HG03469 (cell line): ENCODE results near the gene EBP.

Source experiments
- ATAC-seq: cut with Tn5 transposase; IDR thresholded peaks from one replicate; pipeline ENCODE4 v1.9.1; 2021; ENCODE audit warnings: mild to moderate bottlenecking, moderate library complexity, moderate number of reproducible peaks; ENCODE audit not compliant: unreplicated experiment

EBP gene

DNA sequence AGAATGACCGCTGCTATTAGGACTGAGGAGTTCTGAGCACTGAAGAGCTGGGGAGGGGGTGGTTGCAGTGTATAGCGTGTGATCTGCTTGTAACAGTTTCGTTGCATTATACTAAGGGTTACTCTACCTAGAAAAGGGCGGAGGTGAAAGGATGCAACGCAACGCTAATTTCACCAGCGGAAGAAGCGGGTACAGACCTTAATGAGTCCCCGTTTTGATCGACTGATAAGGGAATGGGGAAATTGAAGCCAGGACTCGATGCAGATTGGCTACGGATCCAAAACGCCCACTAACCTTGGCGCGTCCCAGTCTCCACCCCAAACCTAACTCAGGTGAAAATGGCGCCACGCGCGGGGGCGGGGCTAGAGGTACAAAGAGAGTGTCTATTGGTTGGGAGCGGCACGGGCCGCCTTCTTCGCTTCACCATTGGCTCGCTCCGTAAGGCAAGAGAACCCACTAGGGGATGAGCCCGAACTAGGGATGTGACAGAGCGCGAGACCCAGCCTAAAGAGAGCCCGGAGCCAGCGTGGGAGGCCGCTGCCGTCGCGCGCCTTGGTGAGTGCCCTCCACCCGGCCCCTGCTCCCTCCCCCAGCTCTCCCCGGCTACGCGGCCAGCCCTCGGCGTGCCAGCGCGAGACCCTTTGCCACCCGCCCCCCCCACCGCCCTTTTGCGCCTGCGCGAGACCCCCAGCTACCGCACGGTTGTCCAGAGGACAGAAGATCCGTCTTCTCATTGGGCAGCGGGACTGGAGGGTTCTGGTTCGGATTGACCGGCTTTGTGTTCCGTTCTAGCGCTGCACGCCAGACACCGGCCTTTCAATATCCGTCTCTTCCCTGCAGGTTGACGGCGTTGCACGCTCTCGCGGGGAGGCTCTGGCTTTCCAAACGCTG lies at the start of gene EBP:
EBP (plus strand) TSS at position 456 of the 891 bp plus-strand sequence. CDS start 1,964 bp downstream, outside the sequence.
- peak; percentile 96 for ATAC-seq

DNA sequence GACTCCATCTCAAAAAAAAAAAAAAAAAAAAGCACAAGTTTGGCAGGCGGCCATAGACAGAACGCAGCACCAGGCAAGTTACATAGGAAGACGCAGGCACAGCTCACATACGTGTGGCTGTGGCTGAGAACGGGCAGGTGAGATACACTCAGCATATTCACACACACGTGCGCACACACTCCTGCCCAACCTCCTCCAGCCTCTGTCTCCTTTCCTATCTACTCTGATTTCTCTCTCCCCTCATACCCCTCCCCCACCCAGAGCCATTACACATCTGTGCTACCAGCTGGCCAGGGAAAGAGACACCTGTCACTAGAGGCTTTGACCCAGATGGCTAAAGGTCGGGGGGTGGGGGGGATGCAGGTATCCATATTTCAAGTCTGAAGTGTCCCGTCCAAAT lies 49.4 kb upstream of the EBP start:
- ATAC-seq = no peak

DNA sequence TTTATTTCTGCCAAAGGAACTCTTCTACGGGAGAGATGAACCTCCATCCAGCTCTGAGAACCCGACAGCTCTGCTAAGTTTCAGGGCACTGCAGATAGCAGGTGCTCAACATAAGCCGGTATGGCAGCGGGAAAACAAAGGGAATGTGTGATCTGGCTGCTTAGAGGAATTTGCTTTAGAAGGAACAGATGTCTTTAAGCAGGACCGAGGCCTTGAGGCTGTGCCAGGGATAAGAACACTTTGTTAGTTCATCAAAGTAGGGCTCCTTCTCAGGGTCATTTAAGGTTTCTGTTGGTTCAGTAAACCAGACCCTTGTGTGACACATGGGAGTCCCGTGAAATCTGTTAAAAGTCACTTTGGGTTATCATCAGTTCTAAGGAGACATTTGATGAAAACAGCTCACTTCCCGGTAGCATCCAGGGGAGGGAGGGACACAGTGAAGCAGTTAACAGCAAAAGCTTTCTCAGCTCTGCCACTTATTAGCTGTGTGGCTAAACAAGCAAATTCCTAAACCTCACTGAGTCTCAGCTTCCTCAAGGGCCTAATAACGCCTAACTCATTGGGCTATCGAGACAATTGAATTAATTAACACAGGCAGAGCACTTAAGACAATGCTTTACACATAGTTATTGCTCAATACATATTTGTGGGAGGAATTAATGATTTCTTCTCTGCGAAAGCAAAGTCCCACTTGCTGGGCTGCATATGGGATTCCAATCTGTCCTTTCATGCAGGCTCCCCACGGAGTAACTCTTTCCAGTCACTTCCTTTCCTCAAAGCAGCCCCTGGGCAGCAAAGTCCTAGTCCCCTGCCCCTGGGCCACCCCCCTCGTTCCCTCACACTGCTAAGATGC lies 48.5 kb upstream of the EBP start:
- no peak for ATAC-seq

DNA sequence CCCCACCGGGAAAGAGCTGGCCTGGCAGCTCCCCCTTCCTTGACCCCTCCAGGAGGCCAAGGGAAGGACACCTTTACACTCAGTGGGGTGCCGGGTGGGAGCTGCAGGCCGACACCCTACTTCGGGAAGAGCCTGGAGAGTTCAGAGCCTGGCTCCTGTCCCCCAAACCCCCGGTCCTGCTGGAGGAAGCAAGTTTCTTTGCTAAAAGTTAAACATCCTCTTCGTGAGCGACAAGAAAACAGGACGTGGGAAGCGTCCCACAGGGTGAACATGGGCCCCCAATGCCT lies 48.0 kb upstream of the EBP start:
- ATAC-seq = no peak

DNA sequence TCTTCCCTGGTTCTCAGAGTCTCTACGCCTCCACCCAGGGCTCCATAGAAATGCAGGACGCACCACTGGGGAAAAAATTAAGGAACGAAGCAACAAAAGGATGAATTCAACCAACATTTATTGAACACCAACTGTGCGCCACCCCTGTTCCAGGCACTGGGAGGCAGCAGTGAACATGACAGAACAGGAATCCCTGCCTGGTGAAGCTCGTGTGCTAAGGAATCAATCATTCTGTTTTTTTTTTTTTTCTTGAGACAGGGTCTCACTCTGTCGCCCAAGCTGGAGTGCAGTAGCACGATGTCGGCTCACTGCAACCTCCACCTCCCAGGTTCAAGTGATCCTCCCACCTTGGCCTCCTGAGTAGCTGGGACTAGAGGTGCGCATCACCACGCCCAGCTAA lies 47.5 kb upstream of the EBP start:
- no peak for ATAC-seq

DNA sequence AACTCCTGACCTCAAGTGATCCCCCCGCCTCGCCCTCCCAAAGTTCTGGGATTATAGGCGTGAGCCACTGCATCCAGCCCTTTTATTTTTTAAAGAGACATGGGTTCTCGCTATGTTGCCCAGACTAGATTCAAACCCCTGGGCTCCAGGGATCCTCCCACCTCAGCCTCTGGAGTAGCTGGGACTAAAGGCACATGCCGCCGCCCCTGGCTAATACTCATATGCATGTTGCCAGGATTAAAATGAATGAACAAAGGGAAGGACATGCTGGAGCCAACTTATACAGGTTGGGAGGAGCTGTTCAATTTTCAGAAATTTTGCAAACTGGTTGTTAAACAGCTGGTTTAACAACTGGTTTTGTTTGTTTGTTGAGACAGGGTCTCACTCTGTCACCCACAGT lies 47.0 kb upstream of the EBP start:
- ATAC-seq = no peak

DNA sequence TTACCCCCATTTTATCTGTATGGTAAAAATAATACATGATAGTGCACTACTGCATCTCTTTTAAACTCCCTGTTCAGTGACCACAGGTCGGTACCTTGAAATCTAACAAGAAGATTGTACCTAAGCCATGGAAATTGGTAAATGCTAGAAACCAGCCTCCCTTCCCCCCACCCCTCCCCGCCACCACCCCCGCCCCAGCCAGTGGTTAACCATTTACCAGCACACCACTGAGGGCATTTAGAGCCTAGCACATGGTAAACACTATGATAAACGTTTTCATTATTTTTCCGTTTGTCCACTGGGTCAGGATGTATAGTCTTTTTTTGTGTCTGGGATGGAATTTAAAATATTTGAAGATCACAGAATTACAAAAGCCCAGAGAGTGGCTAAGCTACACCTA lies 46.3 kb upstream of the EBP start:
- ATAC-seq = no peak

DNA sequence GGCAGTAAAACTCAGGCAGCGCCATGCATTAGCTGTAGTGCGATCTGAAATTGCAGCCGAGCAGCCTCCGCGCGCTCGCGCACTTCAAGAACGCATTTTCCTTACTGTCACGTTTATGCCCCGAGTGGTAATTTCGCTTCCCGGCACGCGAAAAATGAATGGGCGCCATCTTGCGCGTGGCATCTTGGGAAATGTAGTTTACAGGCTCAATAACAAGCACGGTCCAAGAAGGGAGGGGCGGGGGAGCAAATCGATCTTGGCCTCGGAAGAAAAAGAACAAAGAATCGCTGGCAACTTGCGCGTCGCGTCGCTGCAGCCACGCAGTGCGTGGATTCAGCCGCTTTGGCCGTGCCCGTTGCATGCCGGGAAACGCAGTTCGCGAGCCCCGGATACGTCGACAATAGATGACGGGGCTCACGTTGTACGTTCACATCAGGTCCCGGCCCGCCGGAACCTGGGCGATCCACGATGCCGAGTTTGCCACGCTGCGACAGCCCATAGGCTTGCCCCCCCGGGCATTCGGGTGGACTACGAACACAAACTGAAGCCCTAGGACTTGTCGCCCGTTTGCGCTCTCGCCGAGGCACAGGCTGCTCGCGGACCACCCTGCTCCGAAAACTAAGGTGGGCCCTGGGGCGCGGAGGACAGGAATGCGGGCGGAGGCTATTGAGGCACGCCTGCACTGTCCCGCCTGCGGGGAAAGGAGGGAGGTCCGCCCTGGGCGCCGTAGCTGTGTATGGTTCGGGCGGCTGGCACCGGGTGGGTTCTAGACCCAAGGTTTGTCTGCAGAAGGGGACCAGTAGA lies 45.6 kb upstream of the EBP start, which contains the start of gene FTSJ1:
FTSJ1 (plus strand) TSS at position 426 of the 804 bp plus-strand sequence. CDS start 1,849 bp downstream, outside the sequence.
- ATAC-seq = peak; percentile 78

DNA sequence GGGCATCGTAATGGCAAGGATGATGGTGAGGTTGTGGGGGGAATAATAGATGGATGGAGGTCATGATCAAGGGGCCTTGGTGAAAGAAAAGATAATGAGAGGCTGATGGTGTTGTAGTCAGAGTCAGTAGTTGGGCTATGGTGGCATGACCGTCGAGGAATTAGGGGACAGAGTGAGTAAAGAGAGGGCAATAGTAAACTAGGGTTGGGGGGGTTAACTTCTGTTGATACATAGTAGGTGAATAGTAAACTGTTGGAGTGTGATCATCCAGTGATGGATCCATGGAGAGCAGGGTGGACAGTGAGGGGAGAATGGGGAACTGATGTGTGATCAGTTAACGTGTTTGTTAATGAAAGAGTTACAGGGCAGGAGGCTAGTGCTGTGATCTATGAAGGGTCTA lies 44.7 kb upstream of the EBP start:
- ATAC-seq = no peak

DNA sequence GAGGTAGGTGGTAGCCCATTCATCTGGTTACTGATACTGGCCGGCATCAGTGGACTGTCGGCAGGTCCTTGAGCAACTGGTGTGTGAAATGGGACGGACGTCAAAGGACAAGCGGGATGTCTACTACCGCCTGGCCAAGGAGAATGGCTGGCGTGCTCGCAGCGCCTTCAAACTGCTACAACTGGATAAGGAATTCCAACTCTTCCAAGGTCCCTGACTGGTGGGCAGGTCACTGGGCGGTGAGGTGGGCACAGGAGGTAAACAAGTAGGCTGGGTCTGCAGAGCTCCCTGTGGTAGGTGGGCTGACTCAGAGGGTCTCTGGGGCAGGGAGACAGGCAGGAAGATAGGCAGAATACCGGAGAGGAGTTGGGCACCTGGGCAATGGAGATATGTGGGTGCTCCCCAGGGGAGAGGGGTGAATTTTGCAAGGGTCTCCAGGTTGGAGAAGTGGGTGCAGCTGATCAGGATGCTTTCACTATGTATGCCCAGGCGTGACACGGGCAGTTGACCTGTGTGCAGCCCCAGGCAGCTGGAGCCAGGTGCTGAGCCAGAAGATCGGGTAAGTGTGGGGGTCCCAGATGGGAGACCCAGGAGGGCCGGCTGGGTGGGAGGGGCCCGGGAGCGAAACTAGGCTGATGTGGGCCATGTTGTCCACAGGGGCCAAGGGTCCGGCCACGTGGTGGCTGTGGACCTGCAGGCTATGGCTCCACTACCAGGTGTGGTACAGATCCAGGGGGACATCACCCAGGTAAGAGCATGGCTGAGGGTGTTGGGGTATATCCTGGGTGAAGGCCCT lies 43.5 kb upstream of the EBP start:
- ATAC-seq = no peak

DNA sequence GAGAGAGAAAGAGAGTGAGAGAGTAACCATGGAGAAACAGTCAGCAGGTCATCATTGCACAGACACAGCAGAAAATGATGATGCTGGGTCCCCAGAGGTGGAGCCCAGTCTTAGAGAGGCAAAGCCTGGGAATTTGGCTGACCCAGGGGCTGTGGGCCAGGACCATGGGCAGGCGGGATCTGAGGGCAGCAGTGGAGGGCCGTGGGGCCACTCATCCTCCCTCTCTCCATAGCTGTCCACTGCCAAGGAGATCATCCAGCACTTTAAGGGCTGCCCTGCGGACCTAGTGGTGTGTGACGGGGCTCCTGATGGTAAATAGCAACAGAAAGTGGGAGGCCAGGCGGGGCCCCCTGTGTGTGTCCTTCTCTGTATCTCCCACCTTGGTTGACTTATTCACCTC lies 42.8 kb upstream of the EBP start:
- ATAC-seq = no peak

DNA sequence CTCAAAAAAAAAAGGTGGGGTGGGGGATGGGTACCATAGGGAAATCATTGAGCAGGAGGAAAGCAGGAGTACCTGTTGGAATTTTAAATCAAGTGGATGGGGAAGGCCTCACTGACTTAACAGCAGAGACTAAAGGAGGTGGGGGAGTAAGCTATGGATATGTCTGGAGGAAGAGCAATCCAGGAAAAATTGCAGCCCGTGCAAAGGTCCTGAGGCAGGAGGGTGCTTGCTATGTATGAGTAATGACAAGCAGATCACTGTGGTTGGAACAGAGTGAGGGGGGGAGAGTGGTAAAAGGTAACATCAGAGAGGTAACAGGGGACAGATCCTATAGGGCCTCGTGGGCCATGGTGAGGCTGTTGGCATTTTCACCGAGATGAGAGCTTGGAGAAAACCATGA lies 41.5 kb upstream of the EBP start:
- no peak for ATAC-seq

DNA sequence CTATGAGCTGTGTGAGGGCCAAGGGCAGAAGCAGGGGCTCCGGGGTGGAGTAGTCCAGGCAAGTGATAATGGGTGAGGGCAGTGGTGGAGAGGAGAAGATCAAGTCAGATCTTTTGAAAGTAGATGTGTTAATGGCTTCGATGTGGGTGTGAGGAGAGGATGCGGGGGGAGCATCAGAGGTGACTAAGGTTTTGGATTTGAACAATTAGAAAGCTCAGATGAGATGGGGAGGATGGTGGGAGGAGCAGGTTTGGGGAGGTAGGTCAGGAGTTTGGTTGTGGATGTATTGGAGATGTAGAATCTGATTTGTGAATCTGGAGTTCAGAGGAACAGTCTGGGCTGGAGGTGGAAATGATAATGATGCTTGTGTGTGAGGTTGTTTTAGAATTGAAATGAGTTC lies 41.0 kb upstream of the EBP start:
- ATAC-seq = no peak

DNA sequence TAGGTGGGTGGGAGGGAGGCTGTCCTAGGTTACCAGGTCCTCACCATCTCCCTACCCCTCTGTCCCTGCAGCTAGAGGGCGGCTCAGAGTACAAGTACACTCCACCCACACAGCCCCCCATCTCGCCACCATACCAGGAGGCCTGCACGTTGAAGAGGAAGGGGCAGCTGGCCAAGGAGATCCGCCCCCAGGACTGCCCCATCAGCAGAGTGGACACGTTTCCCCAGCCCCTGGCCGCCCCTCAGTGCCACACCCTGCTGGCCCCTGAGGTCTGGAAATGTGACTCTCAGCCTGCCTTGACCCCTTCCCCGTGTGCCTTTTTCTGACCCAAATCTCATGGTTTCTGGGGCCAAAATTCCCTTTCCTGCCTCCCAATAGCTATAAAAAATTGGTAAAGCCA lies 39.1 kb upstream of the EBP start:
- ATAC-seq = no peak

DNA sequence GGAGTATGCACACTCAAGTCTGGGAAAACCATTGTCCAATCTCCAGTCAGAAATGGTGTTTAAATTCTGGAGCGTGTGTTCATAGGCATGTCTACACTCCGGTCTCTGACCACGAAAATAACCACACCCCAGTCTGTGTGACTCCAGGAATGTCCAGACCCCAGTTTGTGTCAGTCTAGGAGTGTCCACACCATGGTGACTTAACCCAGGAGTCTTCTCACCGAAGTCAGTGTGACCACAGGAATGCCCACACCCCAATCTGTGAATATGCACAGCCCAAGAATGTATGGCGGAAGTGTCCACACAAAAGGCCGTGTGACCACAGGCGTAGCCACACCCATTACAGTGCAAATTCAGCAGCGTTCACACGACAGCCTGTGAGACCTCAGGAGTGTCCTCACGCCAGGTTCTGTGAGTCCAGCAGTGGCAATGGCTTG lies 34.2 kb upstream of the EBP start:
- ATAC-seq = no peak

DNA sequence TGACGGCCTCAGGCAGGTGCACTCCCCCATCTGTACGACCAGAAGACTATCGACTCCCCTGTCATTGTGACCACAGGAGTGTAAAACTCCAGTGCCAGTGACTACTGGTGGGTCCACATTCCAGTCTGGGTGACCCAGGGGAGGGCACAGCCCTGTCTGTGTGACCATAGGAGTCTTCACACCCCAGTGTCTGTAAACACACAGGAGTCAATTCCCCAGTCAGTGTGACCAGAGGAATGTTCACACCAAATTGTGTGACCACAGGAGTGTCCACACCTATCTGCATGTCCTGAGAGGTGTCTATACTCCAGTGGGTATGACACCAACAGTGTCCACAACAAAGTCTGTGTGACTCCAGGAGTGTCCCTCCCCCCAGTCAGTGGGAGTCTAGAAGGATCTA lies 33.6 kb upstream of the EBP start:
- no peak for ATAC-seq

DNA sequence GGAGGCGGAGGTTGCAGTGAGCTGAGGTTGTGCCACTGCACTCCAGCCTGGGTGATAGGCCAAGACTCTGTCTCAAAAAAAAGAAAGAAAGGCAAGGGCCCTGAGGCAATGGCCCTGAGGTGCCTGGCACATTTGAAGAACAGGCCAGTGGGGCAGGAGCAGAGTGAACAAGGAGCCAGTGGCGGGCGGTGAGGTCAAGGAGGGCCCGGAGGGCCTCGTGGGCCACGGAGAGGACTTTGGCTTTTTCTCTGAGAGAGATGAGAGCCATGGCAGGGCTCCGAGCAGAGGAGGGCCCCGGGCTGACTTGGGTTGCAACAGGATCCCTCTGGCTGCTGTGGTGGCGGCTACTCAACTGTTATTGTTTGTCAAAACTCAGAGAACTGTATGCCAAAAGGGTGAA lies 32.3 kb upstream of the EBP start:
- no peak for ATAC-seq

DNA sequence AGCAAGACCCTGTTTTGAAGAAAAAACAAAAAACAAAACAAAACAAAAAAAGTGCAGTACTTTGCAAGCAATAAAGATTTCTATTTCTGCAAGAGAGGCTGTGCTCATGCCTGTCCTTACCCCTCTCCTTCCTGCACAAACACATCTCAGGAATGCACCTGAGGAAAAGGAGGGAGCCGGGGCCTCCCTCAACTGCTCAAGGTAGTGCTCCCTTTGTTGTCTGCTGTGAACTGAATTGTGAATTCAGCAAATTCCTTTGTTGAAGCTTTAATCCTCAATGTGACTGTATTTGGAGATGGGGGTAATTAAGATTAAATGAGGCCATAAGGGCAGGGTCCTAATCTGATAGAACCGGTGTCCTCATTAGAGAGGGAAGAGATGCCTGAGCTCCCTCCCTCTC lies 31.7 kb upstream of the EBP start:
- no peak for ATAC-seq

DNA sequence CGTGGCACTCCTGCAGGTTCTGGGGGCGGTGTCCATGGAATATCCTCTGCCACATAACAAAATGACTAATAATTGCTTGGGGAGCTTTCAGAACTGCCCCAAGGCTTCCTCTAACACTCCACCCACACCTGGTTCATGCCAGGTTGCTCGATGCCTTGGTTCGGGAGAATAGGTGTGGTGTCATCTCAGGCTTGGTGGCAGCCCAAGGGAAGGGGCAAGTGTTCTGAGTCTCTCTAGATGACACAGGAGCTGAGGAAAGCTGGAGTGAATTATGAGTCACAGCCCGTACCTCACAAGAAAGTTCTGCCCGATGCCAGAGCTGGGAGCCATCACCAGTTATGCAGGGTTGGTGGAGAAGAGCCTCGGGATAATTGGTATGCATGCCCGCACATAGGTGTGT lies 30.9 kb upstream of the EBP start:
- no peak for ATAC-seq

DNA sequence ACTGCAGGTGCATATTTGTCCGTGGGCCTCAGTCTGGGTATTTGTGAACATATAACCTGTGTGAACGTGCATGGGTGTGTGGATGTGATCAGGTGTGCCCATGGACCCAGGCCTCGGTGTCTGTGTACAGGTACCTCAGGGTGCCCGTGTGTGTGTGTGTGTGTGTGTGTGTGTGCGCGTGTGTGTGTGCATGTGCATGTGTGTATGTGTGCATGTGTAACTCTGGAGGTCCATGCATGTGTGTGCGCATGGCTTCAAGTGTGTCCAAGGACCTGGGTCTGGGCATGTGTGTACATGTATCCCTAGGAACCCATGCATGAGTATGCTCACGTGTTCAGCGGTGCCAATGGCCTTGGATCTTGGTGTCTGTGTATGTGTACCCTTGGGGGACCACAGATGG lies 29.8 kb upstream of the EBP start:
- no peak for ATAC-seq
